Brain microvascular endothelial cell (primary cell): ENCODE measurements around the gene CHST11.

Experiments used
- DNase-seq: peaks from one replicate; pipeline ENCODE4 v3.0.0-alpha.2; 2020
- H3K27ac ChIP-seq: fragments of 250-450 bp; sonication (Bioruptor Pico); 2 replicates; pipeline ENCODE4 v1.5.1; 2020; ENCODE audit warnings: mild to moderate bottlenecking, moderate library complexity
- H3K27me3 ChIP-seq: fragments of 250-450 bp; sonication (Bioruptor Pico); replicated peaks from 2 replicates; pipeline ENCODE4 v1.5.1; 2020; ENCODE audit warnings: mild to moderate bottlenecking
- H3K36me3 ChIP-seq: fragments of 250-450 bp; sonication (Bioruptor Pico); replicated peaks from 2 replicates; pipeline ENCODE4 v1.5.1; 2020; ENCODE audit warnings: mild to moderate bottlenecking
- H3K4me3 ChIP-seq: 2 replicates; pipeline ENCODE4 v1.5.1; 2011; ENCODE audit warnings: low read depth, mild to moderate bottlenecking, control low read depth, low read length, moderate library complexity
- in situ Hi-C: cut with HindIII; loops from 2 replicates; pipeline ENCODE4 v1.10.0; 2017; ENCODE audit warnings: low sequenced_read_pairs, low pct_ligation_motif_present
- TF ChIP-seq, protein P1 (sequence below): IDR thresholded peaks from 2 replicates; pipeline ENCODE4 v1.5.1; 2011; ENCODE audit warnings: low read depth, mild to moderate bottlenecking, moderate library complexity, low read length, control low read depth, inconsistent platforms; ENCODE audit errors: missing control alignments

The CHST11 gene

DNA sequence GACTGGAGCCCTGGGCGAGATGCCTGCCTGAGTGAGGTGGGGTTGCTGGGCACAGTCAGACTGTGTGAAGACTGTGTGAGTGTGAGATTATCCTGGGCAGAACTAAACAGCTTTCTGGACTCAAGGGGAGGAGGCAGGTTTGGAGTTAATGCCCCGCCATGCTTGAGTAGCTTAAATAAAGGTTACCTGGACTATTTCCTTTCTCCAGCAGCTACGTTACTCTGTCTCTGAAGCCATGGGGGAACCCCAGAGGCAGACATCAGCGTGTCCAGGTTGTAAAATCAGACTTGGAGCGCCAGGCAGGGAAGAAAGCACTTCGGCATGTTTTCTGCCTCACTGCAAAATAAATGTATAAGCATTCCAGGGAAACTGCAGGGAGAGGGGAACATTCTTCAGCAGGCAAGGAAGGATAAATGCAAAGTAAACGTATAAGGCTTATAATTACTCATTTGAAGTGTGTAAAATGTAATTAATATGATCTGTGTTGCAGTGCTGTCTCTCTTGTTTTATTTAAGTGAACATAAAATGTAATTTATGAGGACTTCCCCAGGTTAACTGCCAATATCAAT, 129.7 kb downstream of the CHST11 start:
- Histone ChIP-seq H3K27me3 (no peaks in the 10 kb centered on the region), H3K27ac (no peak overlapping the region), H3K36me3 (no peaks in the 10 kb centered on the region), H3K4me3 (no peak overlapping the region)
- TF ChIP-seq, protein P1, sequence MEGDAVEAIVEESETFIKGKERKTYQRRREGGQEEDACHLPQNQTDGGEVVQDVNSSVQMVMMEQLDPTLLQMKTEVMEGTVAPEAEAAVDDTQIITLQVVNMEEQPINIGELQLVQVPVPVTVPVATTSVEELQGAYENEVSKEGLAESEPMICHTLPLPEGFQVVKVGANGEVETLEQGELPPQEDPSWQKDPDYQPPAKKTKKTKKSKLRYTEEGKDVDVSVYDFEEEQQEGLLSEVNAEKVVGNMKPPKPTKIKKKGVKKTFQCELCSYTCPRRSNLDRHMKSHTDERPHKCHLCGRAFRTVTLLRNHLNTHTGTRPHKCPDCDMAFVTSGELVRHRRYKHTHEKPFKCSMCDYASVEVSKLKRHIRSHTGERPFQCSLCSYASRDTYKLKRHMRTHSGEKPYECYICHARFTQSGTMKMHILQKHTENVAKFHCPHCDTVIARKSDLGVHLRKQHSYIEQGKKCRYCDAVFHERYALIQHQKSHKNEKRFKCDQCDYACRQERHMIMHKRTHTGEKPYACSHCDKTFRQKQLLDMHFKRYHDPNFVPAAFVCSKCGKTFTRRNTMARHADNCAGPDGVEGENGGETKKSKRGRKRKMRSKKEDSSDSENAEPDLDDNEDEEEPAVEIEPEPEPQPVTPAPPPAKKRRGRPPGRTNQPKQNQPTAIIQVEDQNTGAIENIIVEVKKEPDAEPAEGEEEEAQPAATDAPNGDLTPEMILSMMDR: no peak
- in situ Hi-C loops: no loop called here
- DNase-seq: no peak

DNA sequence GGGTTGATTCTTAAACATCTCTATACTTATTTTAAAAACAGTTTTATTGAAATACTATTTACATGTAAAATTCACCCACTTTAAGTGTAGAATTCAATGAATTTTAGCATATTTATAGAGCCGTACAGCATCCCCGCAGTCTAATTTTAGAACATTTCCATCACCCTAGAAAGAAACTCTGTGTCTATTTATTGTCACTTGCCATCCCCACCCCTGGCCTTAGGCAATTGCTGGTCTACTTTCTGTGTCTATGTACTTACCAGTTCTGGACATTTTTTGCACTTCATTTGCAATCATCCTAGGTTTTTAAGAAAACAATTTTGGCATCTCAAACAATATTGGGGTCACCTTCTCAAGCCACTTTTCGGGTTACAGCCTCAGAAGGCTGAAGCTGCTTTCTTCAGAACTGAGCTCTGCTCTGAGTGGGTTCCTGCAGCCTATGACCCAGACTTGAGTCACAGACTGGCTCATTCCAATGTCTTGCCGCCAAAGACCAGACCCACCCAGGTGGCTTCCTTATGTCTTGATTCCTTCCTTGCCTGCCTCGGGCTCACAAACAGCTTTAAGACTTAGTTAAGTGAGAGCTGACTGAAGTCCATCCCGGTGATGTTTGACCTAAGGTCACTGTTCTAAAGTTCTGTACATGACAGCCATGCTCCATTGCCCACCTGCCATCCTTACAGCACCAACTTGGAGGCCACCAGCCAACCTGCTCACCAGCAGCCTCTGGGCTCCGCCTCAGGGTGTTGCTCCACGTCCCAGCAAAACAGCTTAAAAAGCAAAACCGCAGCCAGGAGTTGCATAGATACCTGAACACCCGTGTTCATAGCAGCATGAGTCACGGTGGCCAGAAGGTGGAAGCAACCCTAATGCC, 131.5 kb downstream of the CHST11 start:
- in situ Hi-C loops: no loop called here
- Histone ChIP-seq H3K27me3 (no peaks in the 10 kb centered on the region), H3K27ac (peak overlapping the region; percentile 49), H3K36me3 (no peaks in the 10 kb centered on the region), H3K4me3 (peak overlapping the region; percentile 3)
- TF ChIP-seq, protein P1: no peak
- DNase-seq: peak; percentile 66

DNA sequence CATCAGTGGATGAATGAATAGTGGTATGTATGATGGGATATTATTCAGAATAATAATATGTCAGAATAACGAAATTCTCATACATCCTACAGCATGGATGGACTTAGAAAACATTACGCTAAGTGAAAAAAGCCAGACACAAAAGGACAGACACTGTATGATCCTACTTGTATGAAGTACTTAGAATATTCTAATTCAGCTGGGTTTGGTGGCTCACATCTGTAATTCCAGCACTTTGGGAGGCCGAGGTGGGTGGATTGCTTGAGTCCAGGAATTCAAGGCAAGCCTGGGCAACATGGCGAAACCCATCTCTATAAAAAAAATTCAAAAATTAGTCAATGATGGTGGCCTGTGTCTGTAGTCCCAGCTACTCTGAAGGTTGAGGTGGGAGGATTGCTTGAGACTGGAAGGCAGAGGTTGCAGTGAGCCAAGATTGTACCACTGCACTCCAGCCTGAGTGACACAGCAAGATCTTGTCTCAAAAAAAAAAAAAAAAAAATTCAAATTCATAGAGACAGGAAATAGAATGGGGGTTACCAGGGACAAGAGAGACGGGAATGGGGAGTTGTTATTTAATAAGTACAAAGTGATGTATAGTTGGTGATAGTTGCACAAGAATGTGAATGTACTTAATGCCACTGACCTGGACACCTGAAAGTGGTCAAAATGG, 132.3 kb downstream of the CHST11 start:
- H3K4me3 ChIP-seq: no peak overlapping the region
- no peak for DNase-seq
- no peaks in the 10 kb centered on the region for H3K36me3 ChIP-seq
- TF ChIP-seq, protein P1: no peak
- H3K27ac ChIP-seq: peak overlapping the region; percentile 49
- H3K27me3 ChIP-seq: no peaks in the 10 kb centered on the region
- in situ Hi-C loops: no loop called here

DNA sequence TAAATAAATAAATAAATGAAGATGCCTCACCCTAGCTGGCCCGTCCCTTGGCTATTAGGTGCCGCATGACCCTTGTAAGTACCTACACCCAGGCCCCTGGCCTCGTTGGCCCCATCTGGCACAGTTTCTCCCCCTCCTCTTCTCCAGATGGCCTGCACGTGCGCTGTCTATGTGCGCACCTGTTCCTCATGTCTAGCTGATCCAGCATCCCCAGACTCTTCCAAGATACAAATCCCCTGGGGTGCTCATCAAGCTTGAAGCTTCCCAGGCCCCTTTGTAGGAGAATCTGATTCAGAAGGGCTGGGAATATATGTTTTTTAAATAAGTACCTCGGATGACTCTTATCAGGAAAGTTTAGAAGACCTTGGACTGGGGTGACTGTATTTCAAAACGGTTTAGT, 133.3 kb downstream of the CHST11 start:
- Histone ChIP-seq H3K27me3 (no peaks in the 10 kb centered on the region), H3K36me3 (no peaks in the 10 kb centered on the region), H3K27ac (no peak overlapping the region), H3K4me3 (no peak overlapping the region)
- TF ChIP-seq, protein P1: no peak
- no peak for DNase-seq
- in situ Hi-C loops: no loop called here

DNA sequence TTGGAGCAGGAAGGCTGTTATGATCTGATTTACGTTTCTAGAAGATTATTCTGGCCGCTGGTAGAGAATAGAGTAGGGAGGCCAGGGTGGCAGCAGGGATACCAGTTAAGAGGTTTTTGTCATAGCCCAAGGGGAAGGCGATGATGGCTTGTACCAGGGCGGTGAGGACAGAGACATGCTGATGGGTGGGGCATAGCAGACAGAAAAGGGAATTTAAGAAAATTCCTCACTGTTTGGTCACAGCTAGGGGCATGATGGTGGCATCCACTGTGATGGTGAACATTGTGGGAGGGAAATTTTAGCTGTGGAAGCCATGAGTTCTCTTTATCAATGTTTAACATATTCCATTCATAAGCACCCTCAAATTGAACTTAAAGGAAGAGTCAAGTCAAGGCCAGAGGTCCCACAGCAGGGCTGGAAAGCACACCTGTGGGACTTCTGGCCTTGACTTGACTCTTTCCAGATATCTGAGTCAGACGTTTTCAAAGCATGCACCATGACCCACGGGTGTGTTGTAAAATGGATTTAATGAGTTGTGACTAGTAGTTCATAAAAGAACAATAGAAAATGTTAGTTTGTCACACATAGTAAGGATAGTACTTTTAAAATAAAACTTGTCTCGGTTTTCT, 134.6 kb downstream of the CHST11 start:
- Histone ChIP-seq H3K27ac (no peak overlapping the region), H3K36me3 (no peaks in the 10 kb centered on the region), H3K27me3 (no peaks in the 10 kb centered on the region), H3K4me3 (no peak overlapping the region)
- in situ Hi-C loops: no loop called here
- TF ChIP-seq, protein P1: no peak
- DNase-seq: no peak
